BJ (cell line): Measurements from ENCODE around the gene TNFAIP6. TPM values are rescaled to one million over a fixed set of nuclear protein-coding genes. Genes with fewer than 3 reads are reported as not detected.

ENCODE experiments used
- CTCF ChIA-PET: fragments of 350-600 bp; formaldehyde crosslinking; extraction: SDS; loops from one replicate; lab custom pipeline; 2021; ENCODE audit warnings: antibody characterized with exemption, inconsistent platforms; lab: Yijun Ruan, JAX
- POLR2A ChIA-PET: fragments of 300-600 bp; sonication (Branson Sonifier 250); formaldehyde crosslinking; extraction: SDS; loops from one replicate; lab custom pipeline; 2021; ENCODE audit warnings: antibody characterized with exemption; lab: Charles Lee
- DNase-seq: peaks from one replicate; pipeline ENCODE4 v3.0.0-alpha.2; 2011; ENCODE audit warnings: low read depth
- H3K27me3 ChIP-seq: 2 replicates; pipeline ENCODE4 v1.6.0; 2011; ENCODE audit warnings: low read length; ENCODE audit not compliant: control insufficient read depth, insufficient read depth
- H3K36me3 ChIP-seq: 2 replicates; pipeline ENCODE4 v1.5.1; 2011; ENCODE audit warnings: low read length; ENCODE audit not compliant: control insufficient read depth, insufficient read depth
- H3K4me3 ChIP-seq: 2 replicates; pipeline ENCODE4 v1.5.1; 2011; ENCODE audit warnings: low read depth, mild to moderate bottlenecking, control low read depth, low read length
- polyA plus RNA-seq: library from polyadenylated mRNA; depleted of rRNA; stranded (reverse); fragments of >200 nt; gene quantifications from 2 replicates; pipeline ENCODE4 v1.2.3, GENCODE V29; 2011
- TF ChIP-seq, protein P1 (sequence below): IDR thresholded peaks from 2 replicates; pipeline ENCODE4 v1.5.1; 2011; ENCODE audit warnings: low read depth, mild to moderate bottlenecking, control low read depth, inconsistent platforms, low read length, moderate library complexity; ENCODE audit not compliant: insufficient read depth

The TNFAIP6 gene
- polyA plus RNA-seq, 1 experiment: 2.1 TPM

GRCh38 chr2:151405376-151405775, 48.0 kb downstream of the TNFAIP6 start:
- TF ChIP-seq, protein P1, sequence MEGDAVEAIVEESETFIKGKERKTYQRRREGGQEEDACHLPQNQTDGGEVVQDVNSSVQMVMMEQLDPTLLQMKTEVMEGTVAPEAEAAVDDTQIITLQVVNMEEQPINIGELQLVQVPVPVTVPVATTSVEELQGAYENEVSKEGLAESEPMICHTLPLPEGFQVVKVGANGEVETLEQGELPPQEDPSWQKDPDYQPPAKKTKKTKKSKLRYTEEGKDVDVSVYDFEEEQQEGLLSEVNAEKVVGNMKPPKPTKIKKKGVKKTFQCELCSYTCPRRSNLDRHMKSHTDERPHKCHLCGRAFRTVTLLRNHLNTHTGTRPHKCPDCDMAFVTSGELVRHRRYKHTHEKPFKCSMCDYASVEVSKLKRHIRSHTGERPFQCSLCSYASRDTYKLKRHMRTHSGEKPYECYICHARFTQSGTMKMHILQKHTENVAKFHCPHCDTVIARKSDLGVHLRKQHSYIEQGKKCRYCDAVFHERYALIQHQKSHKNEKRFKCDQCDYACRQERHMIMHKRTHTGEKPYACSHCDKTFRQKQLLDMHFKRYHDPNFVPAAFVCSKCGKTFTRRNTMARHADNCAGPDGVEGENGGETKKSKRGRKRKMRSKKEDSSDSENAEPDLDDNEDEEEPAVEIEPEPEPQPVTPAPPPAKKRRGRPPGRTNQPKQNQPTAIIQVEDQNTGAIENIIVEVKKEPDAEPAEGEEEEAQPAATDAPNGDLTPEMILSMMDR: no peak
- Histone ChIP-seq H3K27me3 (no peaks in the 10 kb centered on the region), H3K36me3 (no peaks in the 10 kb centered on the region), H3K4me3 (no peak overlapping the region)
- DNase-seq: no peak
- CTCF ChIA-PET: no interaction called here
- POLR2A ChIA-PET: no interaction called here

- H3K36me3 ChIP-seq: no peaks in the 10 kb centered on the region
- no peak overlapping the region for H3K4me3 ChIP-seq
- no peak for DNase-seq
- POLR2A ChIA-PET: interaction anchor here (0.5 kb wide), 1 partner anchor 113 kb away, joined by 6 read pairs; no protein-coding TSS in a partner anchor
- TF ChIP-seq, protein P1: no peak
- CTCF ChIA-PET: interaction anchor here (0.8 kb wide), 1 partner anchor 168 kb away, joined by 3 read pairs; no protein-coding TSS in a partner anchor
- no peaks in the 10 kb centered on the region for H3K27me3 ChIP-seq
Observed at GRCh38 chr2:151407281-151407680, 49.9 kb downstream of the TNFAIP6 start.

- Histone ChIP-seq H3K36me3 (no peaks in the 10 kb centered on the region), H3K27me3 (no peaks in the 10 kb centered on the region), H3K4me3 (no peak overlapping the region)
- TF ChIP-seq, protein P1: no peak
- ChIA-PET CTCF (interaction anchor here (0.8 to 1.3 kb wide), 4 partner anchors 12 to 148 kb away, joined by 3 to 5 read pairs (median 4); partner anchors contain the start of gene RBM43), POLR2A (no interaction called here)
- no peak for DNase-seq
Observed at GRCh38 chr2:151408788-151409600, 51.6 kb downstream of the TNFAIP6 start.

- TF ChIP-seq, protein P1: peak; percentile 86
- DNase-seq: peak; percentile 58
- Histone ChIP-seq H3K4me3 (peak within 1 kb of the TSS; percentile 100), H3K36me3 (no peaks in the 10 kb centered on the region), H3K27me3 (no peaks in the 10 kb centered on the region)
- ChIA-PET POLR2A (interaction anchor here (0.6 kb wide), 1 partner anchor 1820 kb away, joined by 18 read pairs; no protein-coding TSS in a partner anchor), CTCF (interaction anchor here (0.6 to 1.3 kb wide), 7 partner anchors 9 to 148 kb away, joined by 3 to 5 read pairs (median 4); partner anchors contain the start of gene RBM43)
Observed at GRCh38 chr2:151409601-151410484, 52.5 kb downstream of the TNFAIP6 start, which contains the start of gene RIF1. Gene RIF1, plus strand, starts transcription at chr2:151409902. Its CDS starts 522 bp downstream, at chr2:151410424.
